ENCODE results near the gene TSPO.

- TF ChIP-seq, protein P1, sequence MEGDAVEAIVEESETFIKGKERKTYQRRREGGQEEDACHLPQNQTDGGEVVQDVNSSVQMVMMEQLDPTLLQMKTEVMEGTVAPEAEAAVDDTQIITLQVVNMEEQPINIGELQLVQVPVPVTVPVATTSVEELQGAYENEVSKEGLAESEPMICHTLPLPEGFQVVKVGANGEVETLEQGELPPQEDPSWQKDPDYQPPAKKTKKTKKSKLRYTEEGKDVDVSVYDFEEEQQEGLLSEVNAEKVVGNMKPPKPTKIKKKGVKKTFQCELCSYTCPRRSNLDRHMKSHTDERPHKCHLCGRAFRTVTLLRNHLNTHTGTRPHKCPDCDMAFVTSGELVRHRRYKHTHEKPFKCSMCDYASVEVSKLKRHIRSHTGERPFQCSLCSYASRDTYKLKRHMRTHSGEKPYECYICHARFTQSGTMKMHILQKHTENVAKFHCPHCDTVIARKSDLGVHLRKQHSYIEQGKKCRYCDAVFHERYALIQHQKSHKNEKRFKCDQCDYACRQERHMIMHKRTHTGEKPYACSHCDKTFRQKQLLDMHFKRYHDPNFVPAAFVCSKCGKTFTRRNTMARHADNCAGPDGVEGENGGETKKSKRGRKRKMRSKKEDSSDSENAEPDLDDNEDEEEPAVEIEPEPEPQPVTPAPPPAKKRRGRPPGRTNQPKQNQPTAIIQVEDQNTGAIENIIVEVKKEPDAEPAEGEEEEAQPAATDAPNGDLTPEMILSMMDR (IDR thresholded peaks at IDR 0.05), result no peak
- TF ChIP-seq ZFX (IDR thresholded peaks at IDR 0.05; ENCODE audit: borderline replicate concordance), result no peak
These were observed 61.1 kb downstream of the TSPO start for GRCh38 chr22:43212434-43212952.

Measured in 22Rv1 (cell line).